Keratinocyte (primary cell): ENCODE results near the gene GIPC3. TPM values are rescaled to one million over a fixed set of nuclear protein-coding genes. Genes with fewer than 3 reads are reported as not detected.

Experiments
- DNase-seq: peaks from one replicate; pipeline ENCODE4 v3.0.0-alpha.2; 2011; ENCODE audit warnings: low read depth, missing footprints, low spot score
- FAIRE-seq: peaks from 2 replicates; lab custom pipeline; 2011; peaks lifted over from hg19 to GRCh38; lab: Jason Lieb, UNC
- H2AFZ ChIP-seq: 2 replicates; pipeline ENCODE4 v1.6.0; 2012; ENCODE audit warnings: low read length, control low read depth, inconsistent platforms; ENCODE audit not compliant: control insufficient read depth
- H3K27ac ChIP-seq: 2 replicates; pipeline ENCODE4 v1.5.1; 2011; ENCODE audit warnings: low read length; ENCODE audit not compliant: control insufficient read depth, insufficient read depth
- H3K27me3 ChIP-seq: 3 replicates; pipeline ENCODE4 v1.6.0; 2011; ENCODE audit warnings: low read length; ENCODE audit not compliant: control insufficient read depth, insufficient read depth; ENCODE audit errors: extremely low read depth
- H3K36me3 ChIP-seq, 2 experiments: 2 replicates in 1 of 2; 3 replicates in 1 of 2; pipeline ENCODE4 v1.5.1; 2011; ENCODE audit warnings: low read length in 2 of 2, mild to moderate bottlenecking in 1 of 2; ENCODE audit not compliant: control insufficient read depth in 2 of 2, insufficient read depth in 2 of 2; ENCODE audit errors: extremely low read depth in 1 of 2
- H3K4me1 ChIP-seq: 3 replicates; pipeline ENCODE4 v1.5.1; 2011; ENCODE audit warnings: low read length; ENCODE audit not compliant: control insufficient read depth, insufficient read depth; ENCODE audit errors: extremely low read depth
- H3K4me2 ChIP-seq: 3 replicates; pipeline ENCODE4 v1.6.0; 2011; ENCODE audit warnings: low read depth, low read length; ENCODE audit not compliant: control insufficient read depth, insufficient read depth; ENCODE audit errors: extremely low read depth
- H3K4me3 ChIP-seq, 3 experiments: fragments of 200-600 bp in 1 of 3; sonication (generic) in 1 of 3; 2 replicates in 2 of 3; 3 replicates in 1 of 3; pipeline ENCODE4 v1.5.1; 2011 to 2016; ENCODE audit warnings: low read length in 3 of 3, mild to moderate bottlenecking in 3 of 3, control low read depth in 2 of 3, inconsistent platforms in 1 of 3, low read depth in 1 of 3, mixed read lengths in 1 of 3, mixed run types in 1 of 3, moderate library complexity in 1 of 3; ENCODE audit not compliant: control insufficient read depth in 2 of 3, insufficient read depth in 2 of 3; ENCODE audit errors: extremely low read depth in 1 of 3
- H3K79me2 ChIP-seq: 2 replicates; pipeline ENCODE4 v1.6.0; 2012; ENCODE audit warnings: low read length; ENCODE audit not compliant: control insufficient read depth, insufficient read depth
- H3K9ac ChIP-seq: 3 replicates; pipeline ENCODE4 v1.6.0; 2011; ENCODE audit warnings: low read length; ENCODE audit not compliant: control insufficient read depth, insufficient read depth; ENCODE audit errors: extremely low read depth
- H3K9me1 ChIP-seq: 3 replicates; pipeline ENCODE4 v1.6.0; 2011; ENCODE audit warnings: low read length; ENCODE audit not compliant: control insufficient read depth, insufficient read depth; ENCODE audit errors: extremely low read depth
- H3K9me3 ChIP-seq: 2 replicates; pipeline ENCODE4 v1.5.1; 2012; ENCODE audit warnings: low read depth, low read length; ENCODE audit not compliant: control insufficient read depth
- H4K20me1 ChIP-seq: 3 replicates; pipeline ENCODE4 v1.6.0; 2011; ENCODE audit warnings: low read length; ENCODE audit not compliant: control insufficient read depth, insufficient read depth; ENCODE audit errors: extremely low read depth
- EZH2 ChIP-seq: IDR thresholded peaks from one replicate; pipeline ENCODE4 v1.6.1; 2012; ENCODE audit warnings: inconsistent platforms, mild to moderate bottlenecking, low read length, moderate library complexity
- dilution Hi-C: fragments of 300-500 bp; cut with MboI; formaldehyde crosslinking; loops from one replicate; pipeline ENCODE4 v1.7.0; 2020; ENCODE audit warnings: low sequenced_read_pairs; ENCODE audit not compliant: extremely low pct_ligation_motif_present
- polyA plus RNA-seq, 5 experiments: library from polyadenylated mRNA; depleted of rRNA in 3 of 5; stranded (reverse) in 3 of 5; stranded (forward) in 1 of 5; unstranded in 1 of 5; fragments of >200 nt; gene quantifications; 1 replicate in 1 of 5; 2 replicates in 3 of 5; 3 replicates in 1 of 5; pipeline versions ENCODE4 v1.2.1 to v1.2.3, GENCODE V29; 2011 to 2012; ENCODE audit warnings: missing spikeins in 2 of 5, low read depth in 1 of 5, low replicate concordance in 1 of 5
- TF ChIP-seq, protein P1 (sequence below), 3 experiments: IDR thresholded peaks in 1 of 3; conservative IDR thresholded peaks in 1 of 3; optimal IDR thresholded peaks in 1 of 3; 2 replicates in 2 of 3; 3 replicates in 1 of 3; pipeline versions ENCODE3 to v1.5.1; 2011; ENCODE audit warnings: low read length in 3 of 3, mild to moderate bottlenecking in 3 of 3, moderate library complexity in 2 of 3, control low read depth in 1 of 3, inconsistent platforms in 1 of 3; ENCODE audit not compliant: insufficient read depth in 2 of 3; ENCODE audit errors: extremely low read depth in 1 of 3

The GIPC3 gene
- polyA plus RNA-seq, 1 donor (not counting 4 experiments of a cell fraction or from before 2014, with no cell fraction given): not detected

DNA sequence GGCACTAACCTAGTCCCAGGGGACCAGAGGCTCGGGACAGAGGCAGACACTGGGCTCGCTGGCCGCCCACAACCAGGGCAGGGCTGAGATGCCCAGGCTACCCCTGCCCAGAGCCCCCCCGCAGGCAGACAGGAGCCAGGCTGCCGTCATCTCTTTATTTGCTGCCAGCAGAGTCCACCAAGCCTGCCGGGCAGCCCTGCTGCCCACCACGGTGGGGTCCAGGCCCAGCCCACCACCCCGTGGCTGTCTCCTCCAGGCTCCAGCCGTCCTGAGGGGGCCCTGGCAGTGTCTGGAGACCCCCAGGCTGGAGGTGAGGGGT is 41.3 kb upstream of the GIPC3 start:
- H3K9me1 ChIP-seq: no peaks in the 10 kb centered on the region
- no peaks in the 10 kb centered on the region for H3K9me3 ChIP-seq
- H3K4me2 ChIP-seq: no peak overlapping the region
- H3K9ac ChIP-seq: no peak overlapping the region
- dilution Hi-C loops: no loop called here
- peaks cover 4% of the 10 kb centered on the region for H4K20me1 ChIP-seq
- no peak overlapping the region for H3K27ac ChIP-seq
- H3K79me2 ChIP-seq: no peaks in the 10 kb centered on the region
- DNase-seq (no peak), FAIRE-seq (no peak)
- H3K27me3 ChIP-seq: no peaks in the 10 kb centered on the region
- H3K4me1 ChIP-seq: peaks cover 9% of the 10 kb centered on the region
- no peak overlapping the region for H2AFZ ChIP-seq
- peaks cover 9 to 19% of the 10 kb centered on the region in 2 experiments for H3K36me3 ChIP-seq
- H3K4me3 ChIP-seq: no peak overlapping the region
- no peak for TF ChIP-seq EZH2
- TF ChIP-seq, protein P1, sequence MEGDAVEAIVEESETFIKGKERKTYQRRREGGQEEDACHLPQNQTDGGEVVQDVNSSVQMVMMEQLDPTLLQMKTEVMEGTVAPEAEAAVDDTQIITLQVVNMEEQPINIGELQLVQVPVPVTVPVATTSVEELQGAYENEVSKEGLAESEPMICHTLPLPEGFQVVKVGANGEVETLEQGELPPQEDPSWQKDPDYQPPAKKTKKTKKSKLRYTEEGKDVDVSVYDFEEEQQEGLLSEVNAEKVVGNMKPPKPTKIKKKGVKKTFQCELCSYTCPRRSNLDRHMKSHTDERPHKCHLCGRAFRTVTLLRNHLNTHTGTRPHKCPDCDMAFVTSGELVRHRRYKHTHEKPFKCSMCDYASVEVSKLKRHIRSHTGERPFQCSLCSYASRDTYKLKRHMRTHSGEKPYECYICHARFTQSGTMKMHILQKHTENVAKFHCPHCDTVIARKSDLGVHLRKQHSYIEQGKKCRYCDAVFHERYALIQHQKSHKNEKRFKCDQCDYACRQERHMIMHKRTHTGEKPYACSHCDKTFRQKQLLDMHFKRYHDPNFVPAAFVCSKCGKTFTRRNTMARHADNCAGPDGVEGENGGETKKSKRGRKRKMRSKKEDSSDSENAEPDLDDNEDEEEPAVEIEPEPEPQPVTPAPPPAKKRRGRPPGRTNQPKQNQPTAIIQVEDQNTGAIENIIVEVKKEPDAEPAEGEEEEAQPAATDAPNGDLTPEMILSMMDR (optimal IDR thresholded peaks at IDR 0.05 in 1 of 3, IDR thresholded peaks at IDR 0.05 in 1 of 3, conservative IDR thresholded peaks at IDR 0.05 in 1 of 3; ENCODE audit: extremely low read depth in 1 of 3, insufficient read depth in 2 of 3, low read length in 3 of 3): no peak

- no peak overlapping the region for H3K27ac ChIP-seq
- peaks cover 9% of the 10 kb centered on the region for H3K4me1 ChIP-seq
- dilution Hi-C loops: no loop called here
- H3K9me3 ChIP-seq: no peaks in the 10 kb centered on the region
- no peaks in the 10 kb centered on the region for H3K9me1 ChIP-seq
- DNase-seq (peak; percentile 67), FAIRE-seq (peak; percentile 56)
- H3K9ac ChIP-seq: no peak overlapping the region
- no peaks in the 10 kb centered on the region for H3K79me2 ChIP-seq
- H3K4me2 ChIP-seq: peak overlapping the region; percentile 30
- no peak for TF ChIP-seq EZH2
- TF ChIP-seq, protein P1 (optimal IDR thresholded peaks at IDR 0.05 in 1 of 3, IDR thresholded peaks at IDR 0.05 in 1 of 3, conservative IDR thresholded peaks at IDR 0.05 in 1 of 3; ENCODE audit: extremely low read depth in 1 of 3, insufficient read depth in 2 of 3, low read length in 3 of 3): peak; percentile 85 to 99 (median 90)
- peaks cover 9 to 19% of the 10 kb centered on the region in 2 experiments for H3K36me3 ChIP-seq
- peaks cover 4% of the 10 kb centered on the region for H4K20me1 ChIP-seq
- H2AFZ ChIP-seq: no peak overlapping the region
- H3K4me3 ChIP-seq: no peak overlapping the region
- H3K27me3 ChIP-seq: no peaks in the 10 kb centered on the region
Measured at GRCh38 chr19:3544742-3545668, 40.3 kb upstream of the GIPC3 start.
